ENCODE measurements around the gene KCNIP3. TPM values are rescaled to one million over a fixed set of nuclear protein-coding genes. Genes with fewer than 3 reads are reported as not detected.

The KCNIP3 gene
- total RNA-seq, 4 donors from 2014 or later: 0.15 to 7.4 (median 2.3) TPM

DNA sequence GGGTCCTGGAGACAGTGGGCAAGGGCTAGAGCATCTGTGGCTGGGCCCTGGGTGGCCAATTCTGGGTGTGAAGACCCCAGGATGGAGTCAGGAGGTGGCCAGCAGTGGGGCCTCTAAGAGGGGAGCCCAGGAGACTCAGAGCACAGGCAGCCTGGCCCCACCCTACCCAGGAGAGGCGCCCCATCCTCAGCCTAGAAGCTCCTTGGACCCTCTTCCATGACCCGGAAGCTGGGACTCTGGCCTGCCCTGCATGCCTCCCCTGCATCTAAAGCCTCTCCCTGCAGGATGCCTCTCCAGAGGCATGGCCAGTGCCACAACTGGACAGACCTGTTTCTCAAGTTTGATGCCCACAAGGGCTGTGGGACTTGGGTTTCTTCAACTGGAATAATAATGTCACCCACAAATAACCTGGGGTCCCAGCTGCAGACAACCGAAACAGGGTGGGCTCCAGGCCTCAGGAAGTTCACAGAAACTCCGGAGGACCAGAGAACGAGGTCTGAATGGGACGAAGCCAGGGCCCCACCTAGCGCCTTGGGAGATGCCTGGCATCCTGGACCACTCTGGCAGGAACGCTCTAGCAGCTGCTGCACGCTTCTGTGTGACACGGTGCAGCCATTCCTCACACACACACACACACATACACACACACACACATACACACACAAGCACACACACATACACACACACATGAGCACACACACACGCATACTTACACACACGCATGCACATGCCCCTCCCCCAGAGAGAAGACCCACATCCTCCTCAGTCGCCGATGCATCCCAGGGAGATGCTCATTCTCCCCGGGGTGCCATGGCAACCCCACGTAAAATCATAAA lies 16.4 kb downstream of the KCNIP3 start:
- 64 to 75% methylated on average over 8 to 13 of the region's 16 CpGs for WGBS, 2 donors
- intact Hi-C loops (cut with DNase I): loop anchor here (10.0 kb wide), 1 partner anchor 79 kb away; no protein-coding TSS in a partner anchor
- Histone ChIP-seq H3K4me1 (peaks cover 8 to 90% (median 31%) of the 10 kb centered on the region in 3 donors), H3K36me3 (no peaks in the 10 kb centered on the region), H3K4me3 (no peak overlapping the region), H3K27me3 (peaks cover 0 to 50% (median 0%) of the 10 kb centered on the region in 4 donors), H3K27ac (no peak overlapping the region), H3K9me3 (no peaks in the 10 kb centered on the region)
- no peak for TF ChIP-seq POLR2A (IDR thresholded peaks at IDR 0.05)
- TF ChIP-seq, protein P1, sequence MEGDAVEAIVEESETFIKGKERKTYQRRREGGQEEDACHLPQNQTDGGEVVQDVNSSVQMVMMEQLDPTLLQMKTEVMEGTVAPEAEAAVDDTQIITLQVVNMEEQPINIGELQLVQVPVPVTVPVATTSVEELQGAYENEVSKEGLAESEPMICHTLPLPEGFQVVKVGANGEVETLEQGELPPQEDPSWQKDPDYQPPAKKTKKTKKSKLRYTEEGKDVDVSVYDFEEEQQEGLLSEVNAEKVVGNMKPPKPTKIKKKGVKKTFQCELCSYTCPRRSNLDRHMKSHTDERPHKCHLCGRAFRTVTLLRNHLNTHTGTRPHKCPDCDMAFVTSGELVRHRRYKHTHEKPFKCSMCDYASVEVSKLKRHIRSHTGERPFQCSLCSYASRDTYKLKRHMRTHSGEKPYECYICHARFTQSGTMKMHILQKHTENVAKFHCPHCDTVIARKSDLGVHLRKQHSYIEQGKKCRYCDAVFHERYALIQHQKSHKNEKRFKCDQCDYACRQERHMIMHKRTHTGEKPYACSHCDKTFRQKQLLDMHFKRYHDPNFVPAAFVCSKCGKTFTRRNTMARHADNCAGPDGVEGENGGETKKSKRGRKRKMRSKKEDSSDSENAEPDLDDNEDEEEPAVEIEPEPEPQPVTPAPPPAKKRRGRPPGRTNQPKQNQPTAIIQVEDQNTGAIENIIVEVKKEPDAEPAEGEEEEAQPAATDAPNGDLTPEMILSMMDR (IDR thresholded peaks at IDR 0.05): no peak
- no peak for DNase-seq

DNA sequence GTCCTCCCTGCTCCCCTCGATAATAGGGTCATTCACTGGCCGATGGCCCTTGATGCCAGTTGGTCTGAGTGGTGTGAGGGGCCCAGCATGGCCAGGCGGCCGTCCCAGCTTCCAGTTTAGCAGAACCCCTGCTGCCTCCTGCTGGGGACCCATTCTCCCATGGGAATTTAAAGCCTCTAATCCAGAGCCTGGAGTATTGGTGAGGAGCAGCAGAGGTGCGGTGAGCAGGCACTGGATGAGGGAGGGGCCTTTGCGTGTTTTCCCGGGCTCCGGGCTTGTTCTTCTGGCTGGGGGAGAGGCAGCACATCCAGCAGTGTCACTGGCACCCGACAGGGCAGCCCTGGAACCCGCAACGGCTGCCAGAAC lies 17.4 kb downstream of the KCNIP3 start:
- Histone ChIP-seq H3K27ac (no peak overlapping the region), H3K27me3 (peaks cover 0 to 61% (median 0%) of the 10 kb centered on the region in 4 donors), H3K36me3 (no peaks in the 10 kb centered on the region), H3K4me3 (no peak overlapping the region), H3K4me1 (peaks cover 8 to 86% (median 26%) of the 10 kb centered on the region in 3 donors), H3K9me3 (no peaks in the 10 kb centered on the region)
- no peak for DNase-seq
- TF ChIP-seq, protein P1 (IDR thresholded peaks at IDR 0.05): no peak
- no peak for TF ChIP-seq POLR2A (IDR thresholded peaks at IDR 0.05)
- intact Hi-C loops (cut with DNase I): loop anchor here (10.0 kb wide), 1 partner anchor 80 kb away; no protein-coding TSS in a partner anchor
- 100% methylated on average over 2 of the region's 11 CpGs; no CpG with 5 or more reads in 1 of the 2 donors for WGBS, 2 donors

DNA sequence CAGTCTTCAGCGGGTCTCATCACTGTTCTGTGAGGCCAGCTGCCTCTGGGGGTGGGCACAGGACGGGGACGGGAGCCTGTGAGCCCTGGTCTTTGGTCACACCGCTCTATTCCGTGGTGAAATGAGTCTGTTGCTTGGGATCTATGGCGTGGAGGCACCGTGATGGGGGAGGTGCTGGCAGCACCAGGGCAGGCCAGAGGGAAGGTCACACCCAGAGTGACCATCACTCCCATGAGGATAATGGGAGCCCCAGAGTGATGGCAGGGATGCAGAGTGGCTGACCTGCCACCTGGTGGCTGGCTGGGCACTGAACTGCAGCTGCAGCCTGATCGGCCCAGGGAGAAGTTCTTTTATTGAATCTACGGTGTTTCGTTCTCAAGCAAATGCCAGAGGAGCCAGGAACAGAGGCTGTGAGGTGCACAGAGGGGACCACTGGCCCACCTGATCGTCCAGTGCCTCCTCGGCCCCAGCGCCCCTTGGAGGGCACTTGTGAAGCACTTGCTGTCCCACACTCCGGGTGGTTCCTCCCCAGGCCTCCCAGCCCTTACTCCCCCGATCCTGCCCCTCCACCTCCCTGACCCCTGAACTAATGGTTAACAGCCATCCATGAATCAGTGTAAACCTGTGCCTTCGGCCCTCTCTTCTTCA lies 17.9 kb downstream of the KCNIP3 start:
- Histone ChIP-seq H3K27ac (no peak overlapping the region), H3K4me1 (peaks cover 9 to 86% (median 26%) of the 10 kb centered on the region in 3 donors), H3K27me3 (peaks cover 0 to 61% (median 0%) of the 10 kb centered on the region in 4 donors), H3K9me3 (no peaks in the 10 kb centered on the region), H3K36me3 (no peaks in the 10 kb centered on the region), H3K4me3 (no peak overlapping the region)
- no peak for DNase-seq
- TF ChIP-seq, protein P1 (IDR thresholded peaks at IDR 0.05): peak in 5 of 6 experiments; percentile 54 to 78 (median 72)
- no peak for TF ChIP-seq POLR2A (IDR thresholded peaks at IDR 0.05)
- 56 to 66% methylated on average over 8 of the region's 16 CpGs for WGBS, 2 donors
- intact Hi-C loops (cut with DNase I): loop anchor here (10.0 kb wide), 1 partner anchor 80 kb away; no protein-coding TSS in a partner anchor

DNA sequence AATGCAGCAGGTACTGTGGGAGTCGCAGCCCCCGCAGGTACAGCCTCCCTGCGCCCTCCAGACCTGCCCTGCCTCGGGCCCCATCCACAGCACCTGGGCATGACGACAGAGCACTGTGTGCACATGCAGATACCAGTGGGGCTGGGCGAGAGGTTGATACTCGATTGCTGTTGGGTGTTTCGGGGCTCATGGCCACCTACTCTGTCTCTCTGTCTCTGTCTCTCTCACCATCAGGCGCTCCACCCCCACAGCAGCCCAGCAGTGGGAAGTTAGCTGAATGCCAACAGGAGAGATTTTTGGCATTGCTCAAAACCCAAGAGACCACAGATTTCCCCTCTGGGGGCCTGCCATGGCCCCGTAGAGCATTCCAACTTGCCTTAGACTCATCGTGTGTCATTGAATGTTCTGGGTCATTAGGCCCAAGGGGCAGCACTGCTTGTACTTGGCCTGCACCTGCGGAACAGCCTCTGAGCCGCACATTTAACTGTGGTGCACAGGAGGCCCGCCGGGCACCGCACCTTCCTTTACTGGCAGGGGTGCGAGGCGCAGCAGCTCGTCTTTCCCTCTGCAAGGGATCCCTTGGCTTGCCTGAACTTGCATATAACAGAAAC lies 18.8 kb downstream of the KCNIP3 start:
- 34 to 51% methylated on average over 4 to 6 of the region's 19 CpGs for WGBS, 2 donors
- H3K4me3 ChIP-seq: no peak overlapping the region
- peaks cover 11 to 80% (median 20%) of the 10 kb centered on the region in 3 donors for H3K4me1 ChIP-seq
- TF ChIP-seq, protein P1 (IDR thresholded peaks at IDR 0.05): no peak
- TF ChIP-seq POLR2A (IDR thresholded peaks at IDR 0.05): no peak
- intact Hi-C loops (cut with DNase I): loop anchor here (10.0 kb wide), 1 partner anchor 81 kb away; no protein-coding TSS in a partner anchor
- no peaks in the 10 kb centered on the region for H3K36me3 ChIP-seq
- DNase-seq: no peak
- no peaks in the 10 kb centered on the region for H3K9me3 ChIP-seq
- H3K27ac ChIP-seq: no peak overlapping the region
- peaks cover 0 to 57% (median 0%) of the 10 kb centered on the region in 4 donors for H3K27me3 ChIP-seq

Data from esophagus squamous epithelium (tissue), 5 donors.